Stimulated activated CD8-positive, alpha-beta memory T cell treated with anti-CD3 and anti-CD28 coated beads, Interleukin-4, amount 100 ng/mL, for 24 hours (primary cell): ENCODE results near the gene ARHGAP26.

Source experiments
- DNase-seq: peaks from one replicate; pipeline ENCODE4 v3.0.0-alpha.2; 2020; ENCODE audit warnings: low read depth

Gene ARHGAP26

DNA sequence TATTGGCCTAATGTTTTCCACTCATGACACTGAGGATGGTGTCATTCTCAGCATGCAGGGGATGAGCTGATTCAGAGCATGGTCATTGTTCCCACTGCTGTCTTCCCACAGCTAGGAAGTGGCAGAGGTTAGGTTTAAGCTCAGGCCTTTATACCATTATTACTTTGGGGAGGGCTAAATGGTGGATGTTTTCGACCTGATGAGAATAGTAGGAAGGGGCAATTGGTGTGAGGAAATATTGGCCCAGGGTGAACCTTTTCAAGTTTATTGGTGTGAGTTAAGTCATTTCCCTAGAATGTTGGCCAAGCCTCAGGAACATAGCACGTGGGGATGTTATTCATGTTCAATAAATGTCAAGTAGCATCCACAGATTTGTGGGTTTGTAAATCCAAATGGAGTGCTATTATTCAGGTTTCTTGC is 59.6 kb downstream of the ARHGAP26 start:
- no peak for DNase-seq

DNA sequence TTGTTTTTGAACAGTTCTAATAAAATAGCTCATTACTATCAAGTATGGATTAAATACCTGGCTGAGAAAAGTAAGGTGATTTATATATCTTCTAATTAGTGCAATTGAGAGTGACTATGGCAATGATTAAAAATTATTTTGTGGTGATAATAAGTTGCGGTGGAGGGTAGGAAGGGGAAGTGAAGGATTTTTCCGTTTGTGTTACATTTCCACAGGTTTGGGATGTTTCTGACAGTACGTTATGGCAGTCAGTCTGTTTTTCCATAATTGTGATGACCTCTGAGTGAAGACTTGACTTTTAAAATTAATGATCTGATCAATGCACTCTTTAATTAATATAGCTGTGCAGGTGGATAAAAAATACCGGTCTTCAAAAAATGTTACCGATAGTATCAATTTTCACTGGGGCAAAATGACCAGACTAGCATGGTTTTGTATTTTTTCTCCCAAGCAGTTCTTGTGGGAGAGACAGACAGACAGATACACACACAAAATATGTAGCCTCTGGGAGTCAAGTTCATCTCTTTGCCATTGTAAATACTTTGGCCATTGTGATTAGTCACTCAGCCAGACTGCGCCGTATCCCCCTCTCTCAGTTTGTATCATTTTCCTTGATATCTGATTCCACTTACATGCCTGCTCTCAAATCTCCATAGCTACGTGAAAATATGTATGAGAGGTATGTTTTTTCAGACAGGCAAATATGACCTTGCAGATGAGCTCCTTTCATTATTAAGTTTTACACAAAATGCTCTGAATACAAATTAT is 60.2 kb downstream of the ARHGAP26 start:
- no peak for DNase-seq

DNA sequence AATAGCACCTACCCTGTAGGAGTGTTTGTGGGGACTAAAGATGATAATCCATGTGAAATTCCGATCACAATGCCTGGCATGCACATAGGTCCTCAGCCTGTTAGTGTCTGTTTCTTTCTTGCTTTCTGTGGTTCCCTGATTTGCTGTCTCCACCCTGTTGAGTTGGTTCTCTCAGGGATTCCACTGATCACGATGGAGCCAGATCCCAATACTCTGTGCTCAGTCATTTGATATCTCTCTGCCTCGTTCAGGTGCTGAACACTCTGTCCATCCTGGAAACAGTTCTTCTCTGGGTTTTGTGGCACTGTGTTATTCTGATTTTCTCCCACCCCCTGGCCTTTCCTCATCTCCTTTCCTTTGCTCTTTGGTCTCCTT is 60.8 kb downstream of the ARHGAP26 start:
- no peak for DNase-seq

DNA sequence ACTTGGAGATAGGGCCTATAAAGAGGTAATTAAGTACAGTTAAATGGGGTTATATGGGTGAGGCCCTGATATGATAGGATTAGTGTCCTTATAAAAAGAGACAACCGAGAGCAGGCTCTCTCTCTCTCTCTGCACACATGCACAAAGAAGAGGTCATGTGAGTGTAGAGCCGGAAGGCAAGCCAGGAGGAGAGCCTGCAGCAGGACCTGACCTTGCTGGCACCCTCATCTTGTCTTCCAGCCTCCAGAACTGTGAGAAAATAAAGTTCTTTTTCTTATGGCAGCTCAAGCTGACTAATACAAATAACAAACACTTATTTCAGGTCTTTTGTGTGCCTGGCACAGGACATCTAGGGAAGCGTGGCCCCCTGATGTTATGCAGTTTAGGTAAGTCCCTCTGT is 62.1 kb downstream of the ARHGAP26 start:
- DNase-seq, result no peak

DNA sequence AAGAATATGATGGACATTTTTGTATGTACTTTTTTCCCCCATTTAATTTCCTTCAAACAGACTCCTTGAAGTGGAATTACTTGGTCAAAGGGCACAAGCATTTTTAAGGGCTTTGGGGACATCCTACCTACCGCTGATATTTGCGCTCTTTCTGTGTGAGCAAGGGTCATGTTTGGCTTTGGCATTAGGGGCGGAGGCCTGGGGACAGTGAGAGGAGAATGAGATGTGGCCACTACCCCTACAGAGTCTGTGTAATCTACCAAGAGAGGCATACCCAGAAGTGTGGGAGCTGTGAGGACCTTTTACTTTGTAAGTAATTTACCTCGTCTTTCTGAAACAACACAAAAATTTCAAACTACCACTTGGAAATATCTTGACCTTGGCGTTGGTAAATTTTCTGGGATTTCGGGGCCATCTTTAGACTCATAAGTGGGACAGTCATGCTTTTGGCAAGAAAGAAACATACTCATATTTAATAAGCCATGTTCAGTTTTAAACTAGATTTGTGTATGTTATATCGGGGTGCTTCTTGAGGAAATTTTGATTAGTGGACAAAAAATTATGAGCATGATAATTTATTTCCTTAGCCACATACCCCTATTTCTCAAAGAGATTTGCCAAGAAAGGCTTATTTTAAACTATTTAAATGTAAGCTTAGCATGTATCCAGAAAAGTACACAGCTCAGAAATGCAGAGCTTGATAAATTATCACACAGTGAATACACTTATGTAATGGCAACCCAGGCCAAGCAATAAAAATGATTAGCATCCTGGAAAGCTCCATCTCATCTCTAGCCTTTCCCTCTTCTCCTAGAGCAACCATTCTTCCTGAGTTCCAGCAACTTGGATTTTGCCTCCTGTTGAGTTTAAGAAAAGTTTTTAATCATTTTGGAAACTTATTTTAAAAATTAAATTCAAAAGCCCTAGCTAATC is 63.6 kb downstream of the ARHGAP26 start:
- no peak for DNase-seq

DNA sequence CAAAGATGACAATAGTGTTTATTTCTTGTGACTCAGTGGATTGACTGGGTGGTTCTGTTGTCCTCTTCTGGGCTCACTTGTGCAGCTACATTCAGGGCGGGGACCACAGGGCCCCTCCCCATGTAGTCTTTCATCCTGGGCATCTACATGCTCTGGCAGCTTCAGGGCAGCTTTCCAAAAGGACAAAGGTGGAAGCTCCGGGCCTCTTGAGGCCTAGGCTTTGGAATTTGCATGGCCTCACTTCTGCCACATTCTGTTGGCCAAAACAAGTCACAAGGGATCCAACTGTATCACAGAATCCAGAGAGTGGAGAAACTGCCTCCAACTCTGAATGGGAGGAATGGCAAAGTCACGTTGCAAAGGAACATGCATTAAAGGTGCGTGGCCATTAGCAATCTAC is 64.3 kb downstream of the ARHGAP26 start:
- no peak for DNase-seq

DNA sequence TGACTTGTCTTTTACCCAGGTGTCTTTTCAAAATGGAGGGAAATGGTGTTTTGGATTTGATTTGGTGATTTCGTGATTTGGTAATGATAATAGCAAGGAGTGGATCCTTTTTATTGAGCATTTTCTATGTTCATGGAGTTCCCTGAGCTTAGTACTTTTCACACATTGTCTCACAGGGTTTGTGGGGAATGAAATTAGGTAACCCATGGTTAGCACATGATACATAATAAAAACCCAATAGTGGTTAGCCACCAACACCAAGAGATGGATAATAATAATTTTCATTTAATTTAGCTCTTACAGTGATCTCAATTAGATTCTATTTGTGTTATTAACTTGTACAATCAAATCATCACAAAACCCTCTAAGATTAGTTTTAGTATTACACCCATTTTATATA is 65.4 kb downstream of the ARHGAP26 start:
- DNase-seq, result no peak

DNA sequence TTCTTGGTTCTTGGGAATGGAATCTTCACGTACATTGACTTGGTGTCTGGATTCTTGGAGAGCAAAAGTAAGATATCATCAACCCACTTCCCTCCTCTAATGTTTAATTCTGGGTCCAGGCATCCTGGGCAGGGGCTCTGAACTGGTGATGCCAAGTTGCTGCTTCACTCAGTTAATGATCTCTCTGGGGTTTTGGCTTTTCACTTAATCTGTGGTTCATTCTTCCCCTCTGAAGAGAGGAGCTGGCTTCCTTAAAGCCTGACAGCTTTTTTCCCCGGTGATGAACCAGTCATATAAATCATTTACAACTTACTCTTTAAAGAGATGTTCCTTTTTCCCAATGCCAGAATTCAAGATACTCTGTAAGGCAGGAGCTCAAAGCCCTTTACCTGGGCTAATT is 65.9 kb downstream of the ARHGAP26 start:
- DNase-seq, result no peak

DNA sequence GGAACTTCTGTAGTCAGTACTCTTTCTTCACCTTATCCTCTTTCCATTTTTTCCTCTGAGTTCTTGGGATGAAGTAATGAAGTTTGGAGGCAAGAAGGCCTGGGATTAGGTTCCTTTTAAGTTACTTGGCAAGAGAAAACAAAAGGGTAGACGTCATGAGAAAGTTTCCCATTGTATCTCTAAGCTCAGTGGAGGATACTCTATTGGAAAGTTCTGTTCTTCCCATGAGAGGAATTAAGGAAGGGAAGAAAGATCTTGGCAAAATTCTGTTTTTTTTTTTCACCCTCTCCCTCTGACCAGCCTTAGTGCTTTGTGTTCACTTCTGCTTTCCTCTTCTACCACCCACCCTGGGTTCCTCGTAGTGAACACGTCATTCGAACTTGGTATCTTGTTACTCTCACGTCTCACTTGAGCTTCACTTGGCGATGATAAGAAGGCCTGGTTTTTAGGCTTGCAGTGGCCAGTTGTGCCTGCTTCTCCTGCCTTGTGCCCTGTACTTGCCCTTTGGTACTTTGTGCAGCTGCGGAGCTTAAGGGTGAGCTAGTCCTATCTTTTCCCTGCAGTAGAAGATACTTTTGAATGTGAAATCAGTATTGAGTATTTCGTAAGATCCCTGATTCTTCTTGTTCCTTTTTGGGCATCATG is 67.0 kb downstream of the ARHGAP26 start:
- no peak for DNase-seq

DNA sequence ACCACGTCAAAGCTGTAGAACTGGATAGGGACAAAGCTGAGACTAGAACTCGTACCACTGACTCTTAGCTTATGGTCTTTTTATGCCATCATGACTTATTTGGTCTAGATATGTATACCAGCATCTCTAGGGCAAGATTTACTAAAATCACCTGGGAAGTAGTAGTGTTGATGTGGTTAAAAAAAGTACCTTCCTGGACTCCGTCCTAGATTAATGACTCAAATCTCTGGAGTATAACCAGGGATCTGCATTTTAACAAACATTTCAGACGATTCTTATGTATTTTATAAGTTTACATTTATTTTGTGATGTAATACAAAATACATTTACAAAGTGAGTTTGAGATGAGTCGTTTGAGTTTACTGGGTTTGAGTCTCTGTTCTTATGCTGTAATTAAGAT is 68.7 kb downstream of the ARHGAP26 start:
- DNase-seq, result no peak

DNA sequence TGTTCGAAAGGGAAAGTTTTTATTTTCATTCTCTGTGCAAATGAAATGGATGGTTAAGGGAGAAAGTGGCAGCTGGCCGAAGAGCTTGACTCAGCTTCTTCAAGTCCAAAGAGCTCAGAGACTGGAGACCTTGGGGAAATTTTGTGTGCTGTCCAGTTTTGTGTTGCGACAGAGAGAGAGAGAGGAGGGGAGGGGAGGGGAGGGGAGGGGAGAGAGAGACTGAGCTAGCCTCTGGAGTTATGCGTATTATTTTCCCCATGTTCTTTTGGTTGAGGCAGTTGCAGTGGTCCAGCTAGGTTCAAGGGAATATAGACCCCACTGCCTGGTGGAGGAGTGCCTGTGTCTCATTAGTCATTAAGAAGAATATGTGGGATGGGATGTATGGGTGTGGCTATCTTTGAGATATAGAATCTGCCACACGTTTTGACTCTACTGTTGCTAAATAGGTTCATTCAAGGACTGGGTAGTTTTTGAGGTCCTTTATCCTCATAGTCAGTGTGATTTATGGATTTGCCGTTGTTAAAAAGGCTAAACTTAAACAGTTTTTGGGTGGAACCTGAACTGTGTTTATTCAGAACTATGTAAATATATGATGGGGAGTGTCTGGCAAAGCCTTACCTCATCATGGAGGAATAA is 69.7 kb downstream of the ARHGAP26 start:
- no peak for DNase-seq

DNA sequence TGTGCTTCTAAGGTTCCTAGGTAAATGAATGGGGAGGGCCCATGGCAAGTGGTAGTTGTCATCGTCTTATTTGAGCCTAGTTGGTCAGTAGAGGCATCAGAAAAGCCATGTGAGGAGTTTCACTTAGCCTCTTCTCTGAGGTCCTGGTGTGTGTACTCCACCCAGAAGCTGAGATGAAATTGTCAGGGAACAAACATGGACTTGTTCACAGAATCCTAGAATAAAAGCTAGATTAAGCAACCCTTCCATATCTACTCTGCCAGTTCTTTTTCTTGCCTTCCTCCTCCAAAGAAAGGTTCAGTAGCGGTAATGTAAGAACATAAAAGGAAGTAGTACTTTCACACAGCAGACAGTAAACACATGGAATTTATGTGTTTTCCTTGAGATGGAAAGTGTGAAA is 70.4 kb downstream of the ARHGAP26 start:
- no peak for DNase-seq

DNA sequence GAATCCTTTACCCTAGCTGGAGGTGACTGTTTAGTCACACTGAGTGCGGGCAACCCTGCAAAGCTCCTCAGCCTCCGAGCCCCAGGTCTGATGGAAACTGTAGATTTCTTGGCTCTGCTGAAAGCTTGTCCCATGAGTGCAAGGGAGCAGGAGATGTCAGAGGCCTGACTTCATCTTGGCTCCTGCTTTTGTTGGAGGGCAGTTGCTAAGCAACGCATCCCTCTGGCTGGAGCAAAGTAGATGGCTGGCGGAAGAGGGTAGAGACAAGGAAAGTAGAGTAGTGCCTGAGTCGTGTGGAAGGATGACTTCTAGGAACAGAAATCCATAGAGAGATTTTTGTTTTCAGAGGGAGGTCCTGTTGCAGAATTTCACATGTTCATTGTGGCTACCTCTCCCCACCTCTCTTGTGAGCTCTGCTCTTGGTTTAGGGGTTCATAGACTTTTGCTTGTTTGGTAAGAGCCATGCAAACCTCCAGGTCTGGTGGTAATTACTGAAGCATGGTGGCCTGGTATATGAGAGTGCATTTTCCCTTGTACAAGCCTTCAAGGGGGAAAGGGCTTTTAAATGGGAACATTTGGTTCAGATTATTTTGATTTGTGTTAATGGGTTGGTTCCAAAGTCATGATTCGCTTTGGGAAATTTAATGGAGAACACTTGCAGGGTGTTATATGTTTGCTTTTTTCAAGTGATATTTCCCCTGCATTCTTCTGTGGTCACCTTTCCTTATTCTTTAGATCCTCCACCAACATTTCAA is 71.5 kb downstream of the ARHGAP26 start:
- no peak for DNase-seq

DNA sequence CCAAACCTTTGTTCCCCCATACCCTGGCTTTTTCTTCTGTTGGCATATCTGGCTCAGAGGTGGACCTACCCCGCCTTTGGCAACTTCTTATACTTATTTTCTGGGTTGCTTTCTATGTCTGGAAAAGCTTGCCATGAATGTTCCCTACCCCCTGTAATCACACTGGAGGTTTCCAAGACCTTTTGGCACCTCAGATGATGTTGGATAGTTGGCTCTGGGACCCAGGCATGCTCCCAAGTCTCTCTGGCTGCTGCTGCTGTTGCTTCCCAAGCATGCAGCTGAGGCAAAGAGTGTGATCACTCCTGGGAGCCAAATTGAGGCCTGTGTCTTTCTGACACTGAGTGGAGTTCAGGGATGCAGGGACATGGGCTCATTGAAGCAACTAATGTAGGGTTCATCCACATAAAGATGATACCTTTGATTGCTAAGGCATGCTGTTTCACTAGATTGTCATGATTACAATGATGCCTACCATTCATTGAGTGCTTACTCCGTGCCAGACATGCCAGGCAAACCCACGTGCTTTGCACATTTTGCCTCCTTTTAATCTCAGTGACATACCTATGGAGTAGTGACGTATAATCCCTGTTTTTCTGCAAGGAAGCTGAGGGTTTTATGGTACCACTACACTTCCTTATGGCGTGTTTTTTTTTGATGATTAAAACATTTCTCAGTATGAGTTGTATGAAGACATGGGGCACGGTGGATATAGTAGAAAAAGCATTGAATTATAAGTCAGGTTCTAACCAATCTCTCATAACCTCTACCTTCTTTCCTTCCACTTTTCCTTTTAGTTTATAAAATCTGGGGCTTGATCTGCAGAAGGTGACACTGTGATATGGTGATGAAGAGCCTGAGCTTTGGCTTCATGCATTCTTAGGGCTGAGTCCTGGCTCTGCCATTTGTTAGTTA is 73.1 kb downstream of the ARHGAP26 start:
- DNase-seq, result no peak

DNA sequence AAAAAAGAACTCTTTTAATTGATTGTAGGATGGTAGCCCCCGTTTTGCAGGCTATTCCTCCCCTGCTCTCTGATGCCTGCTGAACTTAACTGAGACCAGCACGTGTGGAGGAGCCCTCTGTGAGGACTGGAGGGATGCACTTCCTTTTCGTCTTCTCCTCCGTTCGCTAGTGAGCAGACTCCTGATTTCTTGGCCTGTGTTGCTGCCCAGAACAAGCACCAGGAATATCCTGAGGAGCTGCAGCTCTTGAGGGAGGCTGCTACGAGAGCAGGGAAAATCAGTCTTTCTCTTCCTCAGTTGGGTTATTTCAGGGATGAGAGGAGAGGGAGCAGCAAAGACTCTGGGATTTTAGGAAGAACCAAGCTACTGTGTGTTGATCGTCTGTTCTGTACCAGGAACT is 74.7 kb downstream of the ARHGAP26 start:
- DNase-seq, result no peak

DNA sequence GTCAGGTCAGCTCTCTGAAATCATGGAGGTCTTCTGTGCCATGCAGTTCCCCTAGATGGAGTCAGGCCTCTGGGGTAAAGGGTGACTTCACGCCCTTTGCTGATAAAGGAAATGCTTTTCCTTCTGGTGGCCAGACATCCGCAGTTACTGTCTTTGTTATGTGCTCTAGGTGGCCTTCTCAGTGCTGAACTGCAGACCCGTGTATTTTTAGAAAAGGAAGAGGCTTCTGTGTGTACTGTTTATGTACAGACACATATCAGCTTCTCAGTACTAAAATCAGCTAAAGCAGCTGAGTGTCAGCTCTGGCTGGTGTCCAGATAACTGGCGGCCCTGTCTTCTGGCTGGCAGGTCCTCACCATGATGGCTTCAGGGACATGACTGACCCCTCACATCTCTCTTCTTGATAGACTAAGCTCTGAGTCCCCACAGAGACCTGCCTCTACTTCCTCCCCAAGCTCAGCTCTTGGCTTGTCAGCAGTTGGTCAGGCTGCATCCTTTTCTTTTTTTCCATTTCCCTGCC is 75.3 kb downstream of the ARHGAP26 start:
- DNase-seq, result no peak

DNA sequence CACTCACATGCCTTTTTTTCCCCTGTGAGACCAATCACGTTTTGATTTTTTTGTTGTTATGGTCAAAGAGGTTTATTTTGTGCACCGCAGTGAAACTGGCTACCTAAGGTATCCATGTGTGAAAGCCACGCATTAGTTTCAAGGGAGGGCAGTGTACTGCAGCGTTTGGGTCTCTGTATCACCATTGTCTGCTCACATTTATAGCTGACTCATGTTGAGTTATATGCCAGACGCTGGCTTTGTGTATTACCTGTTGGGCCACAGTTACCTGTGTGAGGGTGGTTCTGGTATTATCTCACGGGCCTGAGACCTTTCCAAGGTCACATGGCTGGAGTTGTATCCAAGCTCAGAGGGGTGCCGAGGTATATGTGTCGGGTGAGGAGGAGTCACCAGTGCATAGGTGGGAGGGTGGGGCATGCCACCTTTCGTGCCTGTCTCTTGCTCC is 75.8 kb downstream of the ARHGAP26 start:
- DNase-seq, result no peak

DNA sequence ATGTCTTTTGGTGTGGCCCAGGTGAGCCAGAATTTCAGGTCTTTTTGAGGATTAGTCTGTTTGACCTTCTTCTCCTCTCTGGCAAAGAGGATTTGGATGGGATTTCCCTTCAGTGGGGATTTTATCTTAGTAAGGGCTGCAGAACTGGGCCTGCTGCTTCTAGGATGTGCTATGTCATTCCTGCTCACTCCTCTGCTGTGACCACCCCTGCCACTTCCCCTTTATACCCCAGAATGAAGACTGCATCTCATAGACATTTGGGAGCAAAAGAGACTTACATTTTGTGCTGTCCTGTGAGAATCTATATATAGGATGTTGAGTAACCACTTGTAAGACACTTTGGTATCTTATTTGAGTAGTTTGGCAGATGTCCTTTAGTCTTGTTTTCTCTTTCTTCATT is 76.2 kb downstream of the ARHGAP26 start:
- no peak for DNase-seq

DNA sequence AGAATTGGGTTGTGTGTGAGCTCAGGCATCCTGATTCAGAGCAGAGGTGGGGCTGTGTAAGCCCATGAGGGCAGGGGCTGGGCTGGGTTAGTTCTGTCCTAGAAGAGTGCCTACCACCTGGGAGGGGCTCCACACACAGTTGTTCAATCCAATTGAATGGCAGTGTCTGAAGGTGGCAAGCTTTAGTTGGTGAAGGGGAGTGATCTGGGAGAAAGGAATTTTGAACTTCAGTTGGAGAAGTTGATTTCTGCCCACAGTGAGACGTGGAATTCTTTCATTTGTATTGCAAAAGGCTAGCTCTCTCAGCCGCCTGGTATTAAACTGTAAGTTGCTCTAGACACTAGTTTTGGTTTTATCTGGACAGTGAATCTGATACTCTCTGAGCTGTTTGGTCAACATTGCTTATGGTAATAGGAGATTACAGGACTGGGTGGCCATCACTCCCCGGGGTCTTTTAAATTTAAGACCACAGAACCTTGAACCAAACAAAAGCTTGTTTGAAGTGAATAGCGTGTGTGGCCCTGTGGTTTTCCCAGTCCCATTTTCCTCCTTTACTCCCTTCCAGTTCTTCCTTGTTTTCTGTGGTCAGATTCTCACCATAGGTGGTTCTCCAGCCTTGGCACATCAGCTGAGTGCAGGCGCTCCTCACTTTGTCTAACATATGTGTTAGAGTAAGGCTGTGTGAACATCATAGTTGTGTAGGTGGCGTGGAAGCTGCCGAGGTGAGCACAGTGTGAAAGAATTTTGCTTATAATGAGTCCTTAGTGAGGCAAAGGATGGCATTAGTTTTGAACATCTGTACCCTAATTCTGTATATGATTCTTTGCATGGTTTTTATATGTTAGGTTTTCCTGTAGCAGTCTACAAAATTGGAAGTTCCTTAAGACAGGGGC is 78.0 kb downstream of the ARHGAP26 start:
- DNase-seq, result no peak
